WERI-Rb-1 (cell line): ENCODE results near the gene PLD5.

Experiments
- DNase-seq: peaks from one replicate; pipeline ENCODE4 v3.0.0-alpha.2; 2020
- H3K27ac ChIP-seq: fragments of 250-450 bp; sonication (Bioruptor Pico); 2 replicates; pipeline ENCODE4 v1.5.1; 2020; ENCODE audit warnings: mild to moderate bottlenecking, moderate library complexity
- H3K27me3 ChIP-seq: fragments of 250-450 bp; sonication (Bioruptor Pico); 2 replicates; pipeline ENCODE4 v1.5.1; 2021; ENCODE audit warnings: mild to moderate bottlenecking, low read depth, moderate library complexity; ENCODE audit not compliant: insufficient read depth, severe bottlenecking
- H3K36me3 ChIP-seq: fragments of 250-450 bp; sonication (Bioruptor Pico); 2 replicates; pipeline ENCODE4 v1.5.1; 2020; ENCODE audit warnings: mild to moderate bottlenecking, moderate library complexity
- H3K4me3 ChIP-seq: 2 replicates; pipeline ENCODE4 v1.5.1; 2011; ENCODE audit warnings: low read depth, mild to moderate bottlenecking, control low read depth, low read length
- H3K9me3 ChIP-seq: fragments of 250-450 bp; sonication (Bioruptor Pico); 2 replicates; pipeline ENCODE4 v1.5.1; 2021; ENCODE audit warnings: mild to moderate bottlenecking, moderate library complexity; ENCODE audit not compliant: severe bottlenecking
- CTCF ChIP-seq: IDR thresholded peaks from 2 replicates; pipeline ENCODE4 v1.5.1; 2011; ENCODE audit warnings: low read depth, mild to moderate bottlenecking, control low read depth, inconsistent platforms, low read length

The PLD5 gene

GRCh38 chr1:242524571-242525359, at the start of gene PLD5:
Gene PLD5, minus strand, starts transcription at chr1:242524697.
- peaks cover 4% of the 10 kb centered on the region for H3K27me3 ChIP-seq
- DNase-seq: peak; percentile 70

GRCh38 chr1:242569867-242570266, 45.4 kb upstream of the PLD5 start:
- TF ChIP-seq CTCF: no peak
- H3K9me3 ChIP-seq: peaks cover 2% of the 10 kb centered on the region
- no peaks in the 10 kb centered on the region for H3K36me3 ChIP-seq
- H3K27ac ChIP-seq: no peak overlapping the region
- H3K4me3 ChIP-seq: no peak overlapping the region
- H3K27me3 ChIP-seq: no peaks in the 10 kb centered on the region
- no peak for DNase-seq

More at GRCh38 chr1:242524571-242525359, at the start of gene PLD5:
- peak within 1 kb of the TSS; percentile 69 for H3K4me3 ChIP-seq
- H3K27ac ChIP-seq: peak within 1 kb of the TSS; percentile 62
- no peaks in the 10 kb centered on the region for H3K36me3 ChIP-seq
- H3K9me3 ChIP-seq: no peaks in the 10 kb centered on the region
- TF ChIP-seq CTCF: peak; percentile 45

- no peak overlapping the region for H3K27ac ChIP-seq
- H3K27me3 ChIP-seq: no peaks in the 10 kb centered on the region
- TF ChIP-seq CTCF: no peak
- H3K9me3 ChIP-seq: peaks cover 2% of the 10 kb centered on the region
- H3K4me3 ChIP-seq: no peak overlapping the region
- H3K36me3 ChIP-seq: no peaks in the 10 kb centered on the region
- no peak for DNase-seq
Measured at GRCh38 chr1:242568666-242569065, 44.2 kb upstream of the PLD5 start.

GRCh38 chr1:242567596-242567995, 43.1 kb upstream of the PLD5 start:
- Histone ChIP-seq H3K36me3 (no peaks in the 10 kb centered on the region), H3K9me3 (peaks cover 2% of the 10 kb centered on the region), H3K4me3 (no peak overlapping the region), H3K27me3 (no peaks in the 10 kb centered on the region), H3K27ac (no peak overlapping the region)
- DNase-seq: no peak
- no peak for TF ChIP-seq CTCF

GRCh38 chr1:242556759-242557158, 32.3 kb upstream of the PLD5 start:
- no peaks in the 10 kb centered on the region for H3K36me3 ChIP-seq

More at GRCh38 chr1:242556759-242557158, 32.3 kb upstream of the PLD5 start:
- Histone ChIP-seq H3K4me3 (no peak overlapping the region), H3K27ac (no peak overlapping the region), H3K9me3 (peaks cover 3% of the 10 kb centered on the region), H3K27me3 (no peaks in the 10 kb centered on the region)
- TF ChIP-seq CTCF: no peak
- DNase-seq: no peak
